ENCODE data around the gene ZNF777. TPM values are rescaled to one million over a fixed set of nuclear protein-coding genes. Genes with fewer than 3 reads are reported as not detected.

Gene ZNF777
- total and polyA plus RNA-seq, 9 of the 15 experiments (the other 6 are each of a cell fraction or from before 2014, with no cell fraction given) = 0.11 to 32.6 (median 9.0) TPM

- TF ChIP-seq GATA2 (CRISPR knock-in tag; IDR thresholded peaks at IDR 0.05) (no peak), SUPT5H (IDR thresholded peaks at IDR 0.05) (peak; percentile 69), U2AF2 (optimal IDR thresholded peaks at IDR 0.05; ENCODE audit: low read depth, low read length) (no peak), DNMT1 (IDR thresholded peaks at IDR 0.05) (no peak), SAFB (IDR thresholded peaks at IDR 0.05; ENCODE audit: borderline replicate concordance, low read depth, low read length) (no peak), PHF21A (IDR thresholded peaks at IDR 0.05; ENCODE audit: borderline replicate concordance, low read depth) (no peak), C11orf30 (IDR thresholded peaks at IDR 0.05; ENCODE audit: low read depth) (peak; percentile 94), HDAC3 (IDR thresholded peaks at IDR 0.05; ENCODE audit: borderline replicate concordance, partially characterized antibody) (no peak), JUND (IDR thresholded peaks at IDR 0.05; ENCODE audit: borderline replicate concordance, low read depth, low read length) (peak; percentile 63), JUND (tag; IDR thresholded peaks at IDR 0.05; ENCODE audit: borderline replicate concordance, low read depth, low read length) (no peak), ATF1 (CRISPR knock-in tag; IDR thresholded peaks at IDR 0.05) (no peak), ATF1 (tag; IDR thresholded peaks at IDR 0.05) (peak; percentile 76), ZBTB26 (CRISPR knock-in tag; IDR thresholded peaks at IDR 0.05) (no peak), E2F3 (CRISPR knock-in tag; IDR thresholded peaks at IDR 0.05) (peak; percentile 80; the same call in 1 of the 2 replicates), NCOA4 (IDR thresholded peaks at IDR 0.05; ENCODE audit: partially characterized antibody) (no peak), HDAC2 (IDR thresholded peaks at IDR 0.05) (no peak), SETDB1 (IDR thresholded peaks at IDR 0.05; ENCODE audit: low read length) (no peak), ZNF780A (CRISPR knock-in tag; IDR thresholded peaks at IDR 0.05) (no peak), PRMT5 (CRISPR knock-in tag; IDR thresholded peaks at IDR 0.05) (no peak), HCFC1 (IDR thresholded peaks at IDR 0.05; ENCODE audit: low read depth, low read length) (peak; percentile 76), ZNF830 (CRISPR knock-in tag; IDR thresholded peaks at IDR 0.05) (no peak), ILK (tag; IDR thresholded peaks at IDR 0.05; ENCODE audit: borderline replicate concordance, low read depth) (no peak), MYBL2 (IDR thresholded peaks at IDR 0.05; ENCODE audit: low read depth) (no peak), MYBL2 (CRISPR knock-in tag; IDR thresholded peaks at IDR 0.05; ENCODE audit: borderline replicate concordance) (no peak), ILF3 (IDR thresholded peaks at IDR 0.05; ENCODE audit: borderline replicate concordance) (0 out of 2 replicates have a peak, but pooled peaks have one; percentile 38), BRD9 (IDR thresholded peaks at IDR 0.05; ENCODE audit: low read depth, partially characterized antibody) (no peak), CHD2 (IDR thresholded peaks at IDR 0.05; ENCODE audit: low read depth, low read length) (0 out of 2 replicates have a peak, but pooled peaks have one; percentile 2), ZNF143 (CRISPR knock-in tag; IDR thresholded peaks at IDR 0.05) (no peak), NKRF (IDR thresholded peaks at IDR 0.05; ENCODE audit: borderline replicate concordance) (no peak), HNRNPH1 (optimal IDR thresholded peaks at IDR 0.05; ENCODE audit: low read depth, low read length) (no peak)
Measured at GRCh38 chr7:149460493-149461277, at the start of gene ZNF777 (continued).

All from K562 (cell line).